Peyer's patch (tissue), 4 donors: Measurements from ENCODE around the gene CTNS.

Experiments
- POLR2A ChIP-seq, 2 donors: fragments of 450-650 bp; IDR thresholded peaks; one replicate each; pipeline ENCODE4 v1.5.1; 2017; ENCODE audit warnings: antibody characterized with exemption in 2 of 2, mild to moderate bottlenecking in 2 of 2, moderate library complexity in 2 of 2
- TF ChIP-seq, protein P1 (sequence below), 6 experiments: fragments of 450-650 bp in 4 of 6; fragments of 200-600 bp in 2 of 6; sonication (generic) in 1 of 6; IDR thresholded peaks; one replicate each; pipeline ENCODE4 v1.5.1; 2017 to 2019; ENCODE audit warnings: antibody characterized with exemption in 6 of 6, mild to moderate bottlenecking in 3 of 6, moderate library complexity in 1 of 6

DNA sequence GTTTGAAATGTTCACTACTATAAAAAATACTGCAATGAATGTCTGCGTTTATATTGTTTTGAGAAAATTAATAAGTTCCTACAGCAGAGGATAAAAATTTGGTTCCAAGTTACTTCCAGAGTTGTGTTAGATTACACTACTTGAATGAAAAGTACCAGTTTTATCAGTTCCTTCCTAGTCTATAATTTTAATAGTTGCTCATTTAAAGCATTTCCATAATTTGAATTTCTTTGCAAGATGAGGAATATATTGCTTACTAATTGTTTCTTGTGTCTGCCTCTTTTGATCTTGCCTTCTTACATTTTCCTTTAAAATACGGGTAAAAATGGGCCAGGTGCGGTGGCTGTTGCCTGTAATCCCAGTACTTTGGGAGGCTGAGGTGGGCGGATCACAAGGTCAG is 36.0 kb downstream of the CTNS start:
- TF ChIP-seq, protein P1, sequence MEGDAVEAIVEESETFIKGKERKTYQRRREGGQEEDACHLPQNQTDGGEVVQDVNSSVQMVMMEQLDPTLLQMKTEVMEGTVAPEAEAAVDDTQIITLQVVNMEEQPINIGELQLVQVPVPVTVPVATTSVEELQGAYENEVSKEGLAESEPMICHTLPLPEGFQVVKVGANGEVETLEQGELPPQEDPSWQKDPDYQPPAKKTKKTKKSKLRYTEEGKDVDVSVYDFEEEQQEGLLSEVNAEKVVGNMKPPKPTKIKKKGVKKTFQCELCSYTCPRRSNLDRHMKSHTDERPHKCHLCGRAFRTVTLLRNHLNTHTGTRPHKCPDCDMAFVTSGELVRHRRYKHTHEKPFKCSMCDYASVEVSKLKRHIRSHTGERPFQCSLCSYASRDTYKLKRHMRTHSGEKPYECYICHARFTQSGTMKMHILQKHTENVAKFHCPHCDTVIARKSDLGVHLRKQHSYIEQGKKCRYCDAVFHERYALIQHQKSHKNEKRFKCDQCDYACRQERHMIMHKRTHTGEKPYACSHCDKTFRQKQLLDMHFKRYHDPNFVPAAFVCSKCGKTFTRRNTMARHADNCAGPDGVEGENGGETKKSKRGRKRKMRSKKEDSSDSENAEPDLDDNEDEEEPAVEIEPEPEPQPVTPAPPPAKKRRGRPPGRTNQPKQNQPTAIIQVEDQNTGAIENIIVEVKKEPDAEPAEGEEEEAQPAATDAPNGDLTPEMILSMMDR (IDR thresholded peaks at IDR 0.05), result no peak
- TF ChIP-seq POLR2A (IDR thresholded peaks at IDR 0.05), result no peak
